Panc1 (cell line): ENCODE data around the gene PPARD.
"Not testable (repeated sequence)": the region's sequence is repeated elsewhere in the genome, so short reads cannot be mapped to it uniquely, and the experiment has no call there.

Experiments
- SIN3A ChIP-seq: IDR thresholded peaks from 2 replicates; pipeline ENCODE4 v1.6.1; 2012; ENCODE audit warnings: low read depth, mild to moderate bottlenecking, low read length, moderate library complexity, borderline replicate concordance; ENCODE audit not compliant: insufficient read depth
- TCF7L2 ChIP-seq: IDR thresholded peaks from 2 replicates; pipeline ENCODE4 v1.6.1; 2011; ENCODE audit warnings: mild to moderate bottlenecking, low read depth, low read length, inconsistent platforms
- TF ChIP-seq, protein P1 (sequence below): fragments of 450-650 bp; IDR thresholded peaks from 2 replicates; pipeline ENCODE4 v1.5.1; 2017; ENCODE audit warnings: mild to moderate bottlenecking

DNA sequence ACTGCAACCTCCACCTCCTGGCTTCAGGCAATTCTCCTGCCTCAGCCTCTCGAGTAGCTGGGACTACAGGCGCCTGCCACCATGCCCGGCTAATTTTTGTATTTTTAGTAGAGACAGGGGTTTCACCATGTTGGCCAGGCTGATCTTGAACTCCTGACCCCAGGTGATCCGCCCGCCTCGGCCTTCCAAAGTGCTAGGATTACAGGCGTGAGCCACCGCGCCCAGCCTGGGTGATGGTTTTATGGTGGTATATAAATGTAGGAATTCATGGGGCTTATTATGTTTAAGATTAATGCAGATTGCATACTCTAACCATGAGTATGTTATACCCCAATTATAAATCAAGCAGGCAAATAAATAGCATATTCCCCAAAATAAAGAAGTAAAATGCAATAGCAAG lies 47.0 kb downstream of the PPARD start:
- TF ChIP-seq, protein P1, sequence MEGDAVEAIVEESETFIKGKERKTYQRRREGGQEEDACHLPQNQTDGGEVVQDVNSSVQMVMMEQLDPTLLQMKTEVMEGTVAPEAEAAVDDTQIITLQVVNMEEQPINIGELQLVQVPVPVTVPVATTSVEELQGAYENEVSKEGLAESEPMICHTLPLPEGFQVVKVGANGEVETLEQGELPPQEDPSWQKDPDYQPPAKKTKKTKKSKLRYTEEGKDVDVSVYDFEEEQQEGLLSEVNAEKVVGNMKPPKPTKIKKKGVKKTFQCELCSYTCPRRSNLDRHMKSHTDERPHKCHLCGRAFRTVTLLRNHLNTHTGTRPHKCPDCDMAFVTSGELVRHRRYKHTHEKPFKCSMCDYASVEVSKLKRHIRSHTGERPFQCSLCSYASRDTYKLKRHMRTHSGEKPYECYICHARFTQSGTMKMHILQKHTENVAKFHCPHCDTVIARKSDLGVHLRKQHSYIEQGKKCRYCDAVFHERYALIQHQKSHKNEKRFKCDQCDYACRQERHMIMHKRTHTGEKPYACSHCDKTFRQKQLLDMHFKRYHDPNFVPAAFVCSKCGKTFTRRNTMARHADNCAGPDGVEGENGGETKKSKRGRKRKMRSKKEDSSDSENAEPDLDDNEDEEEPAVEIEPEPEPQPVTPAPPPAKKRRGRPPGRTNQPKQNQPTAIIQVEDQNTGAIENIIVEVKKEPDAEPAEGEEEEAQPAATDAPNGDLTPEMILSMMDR = not testable (repeated sequence)
- not testable (repeated sequence) for TF ChIP-seq SIN3A, TCF7L2
